ENCODE measurements around the gene HYDIN.
"Not testable (repeated sequence)": the region's sequence is repeated elsewhere in the genome, so short reads cannot be mapped to it uniquely, and the experiment has no call there.

- not testable (repeated sequence) for TF ChIP-seq POLR2AphosphoS5, POLR2A, CTCF (IDR thresholded peaks at IDR 0.05)
These were observed 203.0 kb downstream of the HYDIN start for GRCh38 chr16:71027511-71027910.
